Psoas muscle (tissue), 8 donors: Measurements from ENCODE around the gene BLOC1S3. TPM values are rescaled to one million over a fixed set of nuclear protein-coding genes. Genes with fewer than 3 reads are reported as not detected.

ENCODE experiments used
- ATAC-seq, 4 donors: fragments of 200-7000 bp; cut with Tn5 transposase; one replicate each; pipeline ENCODE4 v1.9.1; 2020; ENCODE audit warnings: moderate library complexity in 3 of 4, mild to moderate bottlenecking in 2 of 4
- DNase-seq, 2 donors: peaks; one replicate each; pipeline ENCODE4 v3.0.0-alpha.2; 2020
- H3K27ac ChIP-seq: fragments of 200-600 bp; one replicate; pipeline ENCODE4 v1.8.0; 2022
- H3K27me3 ChIP-seq, 3 donors: fragments of 200-600 bp in 1 of 3; one replicate each; pipeline versions ENCODE4 v1.6.1 to v1.8.0; 2013 to 2022; ENCODE audit warnings: low read length in 2 of 3, mild to moderate bottlenecking in 2 of 3, moderate library complexity in 1 of 3; ENCODE audit not compliant: insufficient read depth in 3 of 3
- H3K36me3 ChIP-seq, 2 donors: fragments of 200-600 bp in 1 of 2; one replicate each; pipeline versions ENCODE4 v1.6.1 to v1.8.0; 2013 to 2022; ENCODE audit warnings: low read depth in 1 of 2, mild to moderate bottlenecking in 1 of 2, moderate library complexity in 1 of 2; ENCODE audit not compliant: insufficient read depth in 1 of 2
- H3K4me1 ChIP-seq: fragments of 200-600 bp; one replicate; pipeline ENCODE4 v1.8.0; 2022
- H3K4me3 ChIP-seq: fragments of 200-600 bp; one replicate; pipeline ENCODE4 v1.8.0; 2022; ENCODE audit warnings: mild to moderate bottlenecking
- H3K9me3 ChIP-seq: fragments of 200-600 bp; one replicate; pipeline ENCODE4 v1.8.0; 2022
- WGBS, 3 donors: extraction: QIAGEN DNeasy Blood & Tissue Kit; methylation state at CpG; one replicate each; pipeline versions ENCODE4 v1.1.6 to v1.1.7; 2013; 5-methylcytosine and 5-hydroxymethylcytosine counted together
- intact Hi-C, 2 donors: fragments of 100-400 bp; cut with DNase I; formaldehyde crosslinking; loops; one replicate each; pipeline versions ENCODE4 v1.11.0 to v1.14.2; 2022
- polyA plus RNA-seq, 3 donors: library from polyadenylated mRNA; stranded (reverse); fragments of 200-250 nt; gene quantifications; one replicate each; pipeline ENCODE4 v1.2.3, GENCODE V29; 2013
- total RNA-seq, 4 donors: library from RNA; stranded (reverse); fragmentation: NEBNext Ultra II Directional in 2 of 4; extraction: Animal tissue kit (Norgen Biotek cat#: 25700) in 2 of 4; gene quantifications; one replicate each; pipeline versions ENCODE4 v1.2.1 to v1.2.4, GENCODE V29; 2021 to 2023
- TF ChIP-seq, protein P1 (sequence below): fragments of 200-600 bp; IDR thresholded peaks from one replicate; pipeline ENCODE4 v1.8.0; 2022; ENCODE audit warnings: antibody characterized with exemption
- donor health status: healthy with polysubstance abuse.
- donor health status: DM: no; HTN: no; CAD: no; lungs with moderate emphysema.
- donor health status: Bipolar disorder and iron deficiency.
- donor health status: healthy.
- donor health status: DM: yes; HTN: yes; CAD: no.
- donor health status: DM: no; HTN: no; CAD: no.
- donor health status: DM: no; HTN: no; CAD: no.
- donor health status: DM: yes; HTN: yes; CAD: no.

Gene BLOC1S3
- total and polyA plus RNA-seq, 7 donors = 3.3 to 7.8 (median 5.5) TPM

- no peaks in the 10 kb centered on the region for H3K36me3 ChIP-seq
- ATAC-seq (peak in 2 of 4 donors; percentile 1 to 10), DNase-seq (no peak)
- intact Hi-C loops = no loop called here
- peaks cover 20% of the 10 kb centered on the region for H3K4me1 ChIP-seq
- TF ChIP-seq, protein P1, sequence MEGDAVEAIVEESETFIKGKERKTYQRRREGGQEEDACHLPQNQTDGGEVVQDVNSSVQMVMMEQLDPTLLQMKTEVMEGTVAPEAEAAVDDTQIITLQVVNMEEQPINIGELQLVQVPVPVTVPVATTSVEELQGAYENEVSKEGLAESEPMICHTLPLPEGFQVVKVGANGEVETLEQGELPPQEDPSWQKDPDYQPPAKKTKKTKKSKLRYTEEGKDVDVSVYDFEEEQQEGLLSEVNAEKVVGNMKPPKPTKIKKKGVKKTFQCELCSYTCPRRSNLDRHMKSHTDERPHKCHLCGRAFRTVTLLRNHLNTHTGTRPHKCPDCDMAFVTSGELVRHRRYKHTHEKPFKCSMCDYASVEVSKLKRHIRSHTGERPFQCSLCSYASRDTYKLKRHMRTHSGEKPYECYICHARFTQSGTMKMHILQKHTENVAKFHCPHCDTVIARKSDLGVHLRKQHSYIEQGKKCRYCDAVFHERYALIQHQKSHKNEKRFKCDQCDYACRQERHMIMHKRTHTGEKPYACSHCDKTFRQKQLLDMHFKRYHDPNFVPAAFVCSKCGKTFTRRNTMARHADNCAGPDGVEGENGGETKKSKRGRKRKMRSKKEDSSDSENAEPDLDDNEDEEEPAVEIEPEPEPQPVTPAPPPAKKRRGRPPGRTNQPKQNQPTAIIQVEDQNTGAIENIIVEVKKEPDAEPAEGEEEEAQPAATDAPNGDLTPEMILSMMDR = no peak
- H3K27ac ChIP-seq = no peak overlapping the region
- WGBS, 3 donors = 9 to 13% (median 9%) methylated on average over 46 to 64 of the region's 64 CpGs
- H3K9me3 ChIP-seq = no peaks in the 10 kb centered on the region
- peaks cover 0 to 32% (median 9%) of the 10 kb centered on the region in 3 donors for H3K27me3 ChIP-seq
- peak overlapping the region; percentile 56 for H3K4me3 ChIP-seq
Measured at GRCh38 chr19:45151821-45152503, 26.6 kb upstream of the BLOC1S3 start.

DNA sequence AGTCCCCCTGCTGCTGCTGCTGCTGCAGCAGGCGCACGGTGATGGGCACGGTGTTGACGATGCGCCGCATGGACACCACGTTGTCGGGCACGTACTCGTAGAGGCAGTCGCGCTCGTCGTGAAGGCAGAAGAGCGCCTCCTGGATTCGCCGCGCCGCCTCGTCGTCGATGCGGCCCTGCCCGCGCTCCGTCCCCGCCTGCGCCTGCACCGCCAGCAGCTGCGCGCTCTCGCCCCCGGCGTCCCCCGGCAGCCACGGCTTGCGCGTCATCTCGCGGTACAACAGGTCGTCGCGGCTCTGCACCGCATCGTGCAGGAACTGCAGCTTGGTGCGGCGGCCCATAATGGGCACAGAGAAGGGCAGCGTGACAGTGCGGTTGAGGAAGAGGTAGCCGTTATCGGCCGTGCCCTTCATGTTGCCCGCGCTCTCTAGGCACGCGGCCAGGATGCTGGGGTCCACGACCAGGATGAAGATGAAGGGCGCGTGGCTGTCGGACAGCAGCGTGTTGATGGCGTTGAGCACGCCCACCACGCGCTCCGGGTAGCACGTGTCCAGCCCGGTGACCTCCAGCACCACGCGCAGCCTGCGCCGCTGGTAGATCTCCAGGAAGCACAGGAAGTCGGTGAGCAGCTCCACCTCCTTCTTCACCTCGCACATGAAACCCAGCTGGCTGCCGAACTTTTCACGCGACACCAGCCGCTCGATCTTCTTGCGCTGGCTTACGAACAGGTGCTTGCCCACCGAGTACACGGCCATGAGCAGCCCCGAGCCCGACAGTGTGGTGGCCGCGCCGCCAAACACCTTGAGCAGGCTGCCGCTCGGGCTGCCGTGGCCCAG, 25.9 kb upstream of the BLOC1S3 start:
- peak overlapping the region; percentile 56 for H3K4me3 ChIP-seq
- no peaks in the 10 kb centered on the region for H3K9me3 ChIP-seq
- 1 to 2% (median 1%) methylated on average over 75 to 91 of the region's 91 CpGs for WGBS, 3 donors
- intact Hi-C loops = no loop called here
- H3K36me3 ChIP-seq = no peaks in the 10 kb centered on the region
- H3K27me3 ChIP-seq = peaks cover 0 to 32% (median 10%) of the 10 kb centered on the region in 3 donors
- ATAC-seq (peak; percentile 49 to 73 (median 70)), DNase-seq (peak; percentile 45 to 67)
- H3K4me1 ChIP-seq = peaks cover 20% of the 10 kb centered on the region
- H3K27ac ChIP-seq = no peak overlapping the region
- TF ChIP-seq, protein P1 = no peak

GRCh38 chr19:45153339-45154063, 25.1 kb upstream of the BLOC1S3 start:
- Histone ChIP-seq H3K27ac (no peak overlapping the region), H3K27me3 (peaks cover 0 to 32% (median 10%) of the 10 kb centered on the region in 3 donors), H3K9me3 (no peaks in the 10 kb centered on the region), H3K36me3 (no peaks in the 10 kb centered on the region), H3K4me1 (peaks cover 20% of the 10 kb centered on the region), H3K4me3 (peak overlapping the region; percentile 56)
- TF ChIP-seq, protein P1 = no peak
- 1 to 2% (median 2%) methylated on average over 67 to 69 of the region's 69 CpGs for WGBS, 3 donors
- DNase-seq (peak; percentile 53 to 70), ATAC-seq (peak; percentile 39 to 65 (median 60))
- intact Hi-C loops = no loop called here

GRCh38 chr19:45154064-45154827, 24.3 kb upstream of the BLOC1S3 start:
- Histone ChIP-seq H3K4me3 (peak overlapping the region; percentile 56), H3K36me3 (no peaks in the 10 kb centered on the region), H3K27ac (no peak overlapping the region), H3K4me1 (peaks cover 20% of the 10 kb centered on the region), H3K27me3 (peaks cover 0 to 32% (median 12%) of the 10 kb centered on the region in 3 donors), H3K9me3 (no peaks in the 10 kb centered on the region)
- TF ChIP-seq, protein P1 = no peak
- ATAC-seq (peak in 1 of 4 donors; percentile 12), DNase-seq (peak in 1 of 2 donors; percentile 41)
- 52 to 59% (median 54%) methylated on average over 18 to 19 of the region's 19 CpGs for WGBS, 3 donors
- intact Hi-C loops = no loop called here
